WTC11 (cell line): ENCODE data around the gene HES3.

Source experiments
- AR ChIP-seq: fragments of 250-450 bp; sonication (Bioruptor Pico); IDR thresholded peaks from 2 replicates; pipeline ENCODE4 v1.9.0; 2021; ENCODE audit warnings: mild to moderate bottlenecking
- CREB1 ChIP-seq: sonication (generic); formaldehyde crosslinking; IDR thresholded peaks from 2 replicates; pipeline ENCODE4 v1.8.0; 2023; ENCODE audit warnings: mild to moderate bottlenecking, missing genetic modification reagents
- CTCF ChIP-seq: fragments of 200-600 bp; IDR thresholded peaks from 2 replicates; pipeline ENCODE4 v1.8.0; 2022; ENCODE audit warnings: antibody characterized with exemption
- E2F4 ChIP-seq: sonication (generic); formaldehyde crosslinking; IDR thresholded peaks from 2 replicates; pipeline ENCODE4 v1.8.1; 2022; ENCODE audit warnings: low read depth, mild to moderate bottlenecking, moderate library complexity, missing genetic modification reagents, borderline replicate concordance
- FOXK1 ChIP-seq: sonication (generic); formaldehyde crosslinking; IDR thresholded peaks from 2 replicates; pipeline ENCODE4 v1.8.0; 2022; ENCODE audit warnings: mild to moderate bottlenecking, moderate library complexity, missing genetic modification reagents
- GABPB1 ChIP-seq: sonication (generic); formaldehyde crosslinking; IDR thresholded peaks from 2 replicates; pipeline ENCODE4 v1.8.1; 2023; ENCODE audit warnings: mild to moderate bottlenecking, missing genetic modification reagents
- JUN ChIP-seq: sonication (generic); formaldehyde crosslinking; IDR thresholded peaks from 2 replicates; pipeline ENCODE4 v1.8.0; 2023; ENCODE audit warnings: mild to moderate bottlenecking, missing genetic modification reagents
- NFYB ChIP-seq: sonication (generic); formaldehyde crosslinking; conservative IDR thresholded peaks from 2 replicates; pipeline ENCODE4 v1.8.0; 2022; ENCODE audit warnings: low read depth, missing genetic modification reagents
- OVOL2 ChIP-seq: fragments of 250-450 bp; sonication (Bioruptor Pico); IDR thresholded peaks from 2 replicates; pipeline ENCODE4 v1.9.0; 2021; ENCODE audit warnings: mild to moderate bottlenecking, borderline replicate concordance
- RELA ChIP-seq: sonication (generic); formaldehyde crosslinking; IDR thresholded peaks from 2 replicates; pipeline ENCODE4 v1.8.1; 2022; ENCODE audit warnings: missing genetic modification reagents, mild to moderate bottlenecking, borderline replicate concordance
- SMAD3 ChIP-seq: sonication (generic); formaldehyde crosslinking; IDR thresholded peaks from 2 replicates; pipeline ENCODE4 v1.8.0; 2022; ENCODE audit warnings: missing genetic modification reagents, mild to moderate bottlenecking, borderline replicate concordance
- TEAD4 ChIP-seq: sonication (generic); formaldehyde crosslinking; IDR thresholded peaks from 2 replicates; pipeline ENCODE4 v1.8.0; 2022; ENCODE audit warnings: mild to moderate bottlenecking, missing genetic modification reagents
- USF2 ChIP-seq: sonication (generic); formaldehyde crosslinking; IDR thresholded peaks from 2 replicates; pipeline ENCODE4 v1.8.1; 2023; ENCODE audit warnings: mild to moderate bottlenecking, missing genetic modification reagents, moderate library complexity
- ZNF232 ChIP-seq: sonication (generic); formaldehyde crosslinking; IDR thresholded peaks from 2 replicates; pipeline ENCODE4 v1.8.0; 2022; ENCODE audit warnings: mild to moderate bottlenecking, missing genetic modification reagents

GRCh38 chr1:6258675-6259074 lies 14.7 kb downstream of the HES3 start:
- TF ChIP-seq ZNF232 (CRISPR knock-in tag) = no peak
- no peak for TF ChIP-seq CTCF
- TF ChIP-seq CREB1 (CRISPR knock-in tag) = no peak
- no peak for TF ChIP-seq SMAD3 (CRISPR knock-in tag)
- no peak for TF ChIP-seq GABPB1 (CRISPR knock-in tag)
- no peak for TF ChIP-seq USF2 (CRISPR knock-in tag)
- TF ChIP-seq JUN (CRISPR knock-in tag) = no peak
- no peak for TF ChIP-seq FOXK1 (CRISPR knock-in tag)
- no peak for TF ChIP-seq TEAD4 (CRISPR knock-in tag)
- no peak for TF ChIP-seq NFYB (CRISPR knock-in tag)
- TF ChIP-seq AR (CRISPR knock-in tag) = no peak
- no peak for TF ChIP-seq E2F4 (CRISPR knock-in tag)
- TF ChIP-seq RELA (CRISPR knock-in tag) = no peak
- TF ChIP-seq OVOL2 (CRISPR knock-in tag) = no peak
